GM21423 (cell line): ENCODE data around the gene ERO1A.

Experiments used
- ATAC-seq: cut with Tn5 transposase; IDR thresholded peaks from one replicate; pipeline ENCODE4 v1.9.1; 2021; ENCODE audit warnings: mild to moderate bottlenecking, moderate library complexity; ENCODE audit not compliant: unreplicated experiment

Gene ERO1A

GRCh38 chr14:52700701-52701172, 5.4 kb upstream of the ERO1A start:
- no peak for ATAC-seq

DNA sequence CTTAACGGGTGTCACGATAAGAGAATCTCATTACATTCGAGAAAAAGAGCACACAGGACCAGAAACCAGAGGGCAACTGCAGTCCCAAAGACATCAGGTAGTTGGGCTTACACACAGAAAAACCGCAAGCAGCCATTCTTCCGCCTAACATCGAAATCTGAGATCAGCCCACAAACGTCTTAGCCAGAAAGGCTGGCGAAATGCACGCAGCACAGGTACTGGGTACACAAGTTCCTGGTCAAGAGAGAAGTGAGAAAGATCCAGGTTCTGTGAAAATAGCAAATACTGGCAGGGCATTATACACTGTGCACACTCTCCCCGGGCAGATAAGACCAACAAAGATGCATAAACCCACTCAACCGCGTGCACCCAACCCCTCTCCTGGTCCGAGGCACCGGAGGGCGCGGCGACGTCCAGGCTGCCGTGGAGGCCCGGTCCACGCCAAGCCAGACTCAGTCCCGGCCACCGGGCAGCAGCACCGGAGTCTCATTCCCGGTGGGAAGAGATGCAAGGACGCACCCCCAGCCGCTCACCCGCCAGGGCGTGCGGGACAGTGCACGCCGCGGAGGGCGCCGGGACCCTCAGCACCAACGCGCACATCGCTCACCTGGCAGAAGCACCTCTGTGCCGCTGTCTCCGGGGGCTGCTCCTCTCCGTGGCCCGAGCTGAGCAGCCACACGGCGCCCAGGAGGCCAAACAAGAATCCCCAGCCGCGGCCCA, 437 bp downstream of the ERO1A start:
- peak; percentile 52 for ATAC-seq

DNA sequence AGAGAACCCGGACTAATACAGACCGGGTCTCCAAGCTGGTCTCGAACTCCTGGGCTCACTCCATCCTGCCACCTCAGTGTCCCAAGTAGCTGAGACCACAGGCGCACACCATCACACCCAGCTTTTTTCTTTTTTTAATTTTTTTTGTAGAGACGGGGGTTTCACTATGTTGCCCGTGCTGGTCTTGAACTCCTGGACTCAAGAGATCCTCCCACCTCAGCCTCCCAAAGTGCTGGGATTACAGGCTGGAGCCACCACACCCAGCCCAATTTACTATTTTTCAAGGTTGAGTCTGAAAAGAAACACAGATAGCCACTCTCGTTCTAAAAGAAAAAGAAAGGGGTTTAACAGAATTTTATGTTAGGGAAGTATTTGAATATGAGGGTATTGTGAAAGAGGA, 1.8 kb downstream of the ERO1A start:
- no peak for ATAC-seq

DNA sequence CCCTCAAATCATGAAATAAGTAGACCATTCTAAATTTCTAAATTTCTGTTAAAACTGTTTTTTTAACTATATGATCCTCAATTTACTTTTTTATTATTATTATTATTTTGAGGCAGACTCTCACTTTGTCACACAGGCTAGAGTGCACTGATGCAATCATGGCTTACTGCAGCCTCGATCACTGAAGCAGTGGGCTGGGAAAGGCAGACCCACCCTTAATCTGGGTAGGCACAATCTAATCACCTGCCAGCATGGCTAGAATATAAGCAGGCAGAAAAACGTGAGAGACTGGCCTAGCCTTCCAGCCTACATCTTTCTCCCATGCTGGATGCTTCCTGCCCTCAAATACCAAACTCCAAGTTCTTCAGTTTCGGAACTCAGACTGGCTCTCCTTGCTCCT, 2.3 kb downstream of the ERO1A start:
- ATAC-seq: no peak

DNA sequence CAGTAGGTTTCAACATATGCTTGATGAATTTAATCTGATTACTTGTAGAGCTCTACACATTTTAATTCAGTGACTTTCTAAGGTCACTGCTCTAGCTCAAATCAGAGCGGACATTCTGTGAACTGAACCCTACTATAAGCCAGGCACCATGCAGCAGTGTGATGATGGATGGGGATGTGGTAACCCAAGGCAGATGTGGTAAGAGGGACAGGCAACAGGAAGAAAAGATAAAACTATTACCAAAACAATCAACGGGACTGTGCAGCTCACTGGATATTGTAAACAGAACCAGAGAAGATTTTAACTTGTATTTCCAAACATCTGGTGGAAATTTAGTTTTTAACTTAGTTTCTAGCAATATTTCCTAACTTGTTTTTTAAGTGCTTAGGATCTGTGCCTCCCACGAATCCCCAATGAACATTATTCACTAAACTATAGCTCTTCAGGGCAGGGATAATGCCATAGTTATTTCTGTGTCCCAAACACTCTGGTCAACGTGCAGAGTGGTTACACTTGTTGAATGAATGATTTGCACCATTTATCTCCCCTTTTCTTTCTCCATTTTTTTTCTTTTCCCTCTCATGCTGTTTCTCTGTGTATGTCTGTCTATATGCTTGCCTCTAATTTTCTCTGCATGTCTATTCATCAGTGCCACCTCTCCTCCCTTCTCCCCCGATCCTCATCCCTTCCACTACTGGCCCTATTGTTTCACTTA, 3.0 kb downstream of the ERO1A start:
- no peak for ATAC-seq

DNA sequence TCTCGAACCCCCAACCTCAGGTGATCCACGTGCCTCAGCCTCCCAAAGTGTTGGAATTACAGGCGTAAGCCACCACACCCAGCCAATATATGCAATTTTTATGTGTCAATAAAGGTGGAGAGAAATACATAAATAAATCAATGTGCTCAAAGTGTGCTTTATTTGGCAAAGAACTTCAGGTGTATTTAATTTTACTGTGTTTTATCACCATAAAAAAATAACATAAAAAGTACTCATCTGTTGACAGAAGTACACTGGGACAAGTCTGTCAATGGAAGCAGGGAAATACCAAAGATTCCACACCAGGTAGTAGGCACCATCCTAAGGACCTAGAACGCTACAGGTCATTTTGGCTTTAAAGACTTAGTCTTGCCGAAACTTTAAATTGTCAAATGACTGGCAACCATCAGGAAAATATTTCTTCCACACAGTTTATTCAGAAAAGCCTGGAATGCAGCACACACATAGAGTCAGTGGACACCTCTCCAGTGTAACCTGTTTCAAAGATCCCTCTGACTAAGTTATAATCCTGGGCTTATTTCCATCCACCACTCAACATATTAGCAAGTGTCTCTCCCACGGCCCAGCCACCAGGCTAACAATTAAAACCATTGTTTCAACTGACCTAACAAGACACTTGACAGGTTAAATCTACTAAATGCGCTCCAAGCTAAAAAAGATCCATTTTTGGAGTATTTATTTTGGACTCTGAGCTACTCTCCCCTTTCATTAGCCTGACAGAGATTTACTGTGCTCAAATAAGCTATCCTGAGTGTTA, 4.2 kb downstream of the ERO1A start:
- no peak for ATAC-seq

- no peak for ATAC-seq
These were observed 9.2 kb downstream of the ERO1A start for GRCh38 chr14:52686176-52686575.

DNA sequence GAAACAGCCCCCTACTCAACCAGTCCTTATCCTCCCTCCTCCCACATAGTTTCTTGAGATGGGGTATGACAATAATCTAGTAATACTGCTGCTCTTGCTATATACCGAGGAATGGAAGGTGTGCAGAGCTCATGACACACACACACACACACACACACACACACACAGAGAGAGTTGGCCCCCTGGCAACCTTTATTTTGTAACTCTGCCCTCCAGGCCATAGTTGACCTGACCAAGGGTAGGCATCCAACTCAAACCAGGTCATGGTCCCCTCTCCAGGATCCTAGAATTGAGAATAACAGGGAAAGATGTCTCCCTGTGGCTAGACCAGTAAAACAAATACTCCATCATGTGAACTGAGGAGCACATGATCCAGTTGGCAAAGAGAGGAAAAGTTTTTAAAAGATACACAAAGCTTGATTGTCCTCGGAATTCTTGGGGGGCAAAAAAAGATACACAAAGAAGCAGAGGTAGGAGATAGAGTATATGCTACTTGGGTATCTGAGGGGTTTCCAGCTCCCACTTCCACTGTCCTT, 11.3 kb downstream of the ERO1A start:
- ATAC-seq: no peak

- no peak for ATAC-seq
These were observed 16.8 kb downstream of the ERO1A start for GRCh38 chr14:52678591-52678990.

- no peak for ATAC-seq
These were observed 31.5 kb downstream of the ERO1A start for GRCh38 chr14:52663850-52664249.

DNA sequence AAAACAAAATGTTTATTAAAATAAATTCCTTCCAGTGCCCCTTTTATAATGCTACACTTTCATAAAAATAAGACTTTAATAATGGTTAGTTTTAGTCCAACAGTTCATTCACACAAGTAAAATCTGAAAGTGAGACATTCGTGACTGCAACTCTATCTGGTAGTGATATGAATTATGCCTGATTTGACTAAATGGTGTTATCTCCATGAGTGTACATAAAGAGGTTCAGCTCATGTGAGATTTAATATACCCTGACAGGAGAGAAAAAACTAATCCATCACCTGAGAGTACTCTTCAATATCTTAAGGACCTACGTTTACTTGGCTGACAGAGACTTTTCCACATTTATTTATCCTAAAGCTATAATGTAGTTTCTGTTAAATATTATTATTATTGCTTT, 34.0 kb downstream of the ERO1A start:
- ATAC-seq: no peak

- ATAC-seq: no peak
These were observed 34.5 kb downstream of the ERO1A start for GRCh38 chr14:52660832-52661231.

DNA sequence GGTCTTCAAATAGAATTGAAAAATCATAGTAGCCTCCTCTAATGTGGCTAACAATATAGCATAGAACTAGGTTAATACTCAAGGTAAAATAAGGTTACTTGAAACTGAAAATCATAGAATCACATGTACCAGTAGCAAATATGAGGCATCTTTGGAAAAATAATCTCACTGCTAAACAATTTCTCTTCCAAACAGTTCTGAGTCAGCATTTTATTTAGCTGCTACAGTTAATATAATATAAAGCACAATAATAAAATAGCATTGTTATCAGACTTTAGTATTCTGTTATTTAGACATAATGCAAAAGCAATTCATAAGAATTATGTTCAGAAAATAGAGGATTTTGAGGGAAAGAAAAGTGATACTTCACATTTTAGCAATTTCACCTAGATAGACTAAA, 35.0 kb downstream of the ERO1A start:
- ATAC-seq: no peak

GRCh38 chr14:52656905-52657304, 38.5 kb downstream of the ERO1A start:
- no peak for ATAC-seq

- ATAC-seq: no peak
These were observed 44.6 kb downstream of the ERO1A start for GRCh38 chr14:52650774-52651173.

- no peak for ATAC-seq
These were observed 45.8 kb downstream of the ERO1A start for GRCh38 chr14:52649511-52649910.

- ATAC-seq: no peak
These were observed 53.6 kb downstream of the ERO1A start for GRCh38 chr14:52641745-52642144.

GRCh38 chr14:52640137-52640536, 55.2 kb downstream of the ERO1A start:
- no peak for ATAC-seq

DNA sequence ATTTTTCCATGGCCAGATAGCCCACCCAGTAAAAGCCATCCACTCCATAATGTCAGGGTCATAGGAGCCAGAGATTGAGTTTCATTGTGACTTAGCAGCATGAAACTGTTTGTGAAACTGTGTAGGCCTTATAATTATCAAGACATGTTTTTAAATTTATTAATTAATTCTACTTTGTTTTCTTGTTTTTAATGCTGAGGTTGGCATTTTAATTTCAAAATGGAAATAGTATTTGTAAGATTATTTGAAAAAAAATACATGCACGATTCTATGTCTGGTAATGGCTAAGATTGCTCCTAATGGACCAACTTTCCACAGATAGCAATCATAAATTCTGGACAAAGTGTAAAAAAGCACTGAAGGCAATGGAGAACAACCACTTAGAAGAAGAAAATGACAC, 75.7 kb downstream of the ERO1A start:
- ATAC-seq: no peak

DNA sequence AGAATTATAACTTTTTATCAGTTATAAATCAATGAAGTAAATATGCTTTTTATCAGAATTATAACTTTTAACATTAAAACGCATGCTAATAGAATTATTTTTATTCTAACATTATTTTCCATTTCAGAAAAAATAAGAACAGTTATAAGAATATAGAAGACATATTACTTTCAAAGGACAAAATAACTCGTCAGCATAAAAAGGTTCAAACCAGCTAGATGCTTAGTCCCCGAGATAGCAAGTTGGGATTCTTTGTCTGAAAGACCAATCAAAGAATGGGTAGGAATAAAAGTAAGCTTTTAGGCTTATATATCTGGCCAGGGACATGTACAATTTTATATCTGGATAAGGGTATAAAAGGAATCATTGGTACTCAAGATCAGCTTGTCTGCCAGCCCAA, 76.8 kb downstream of the ERO1A start:
- ATAC-seq: no peak

GRCh38 chr14:52610187-52610586, 85.2 kb downstream of the ERO1A start:
- ATAC-seq: no peak
